Measurements from ENCODE around the gene GALR3.

GALR3 gene

GRCh38 chr22:37823134-37823985 lies at the start of gene GALR3:
GALR3 (plus strand) TSS chr22:37823382; CDS start chr22:37823407, 25 bp downstream.
- DNase-seq (ENCODE audit: extremely low spot score) = no peak
- ChIA-PET POLR2A (interaction anchor here (0.8 to 2.2 kb wide), 4 partner anchors 11 to 21 kb away, joined by 3 to 15 read pairs (median 4); partner anchors contain the start of genes ANKRD54 and GCAT), CTCF (interaction anchor here (0.6 to 1.5 kb wide), 2 partner anchors 180 to 280 kb away, joined by 3 to 5 read pairs; no protein-coding TSS in a partner anchor)
- TF ChIP-seq L3MBTL2 (conservative IDR thresholded peaks at IDR 0.05) = no peak

- no peak for TF ChIP-seq FOXA1 (IDR thresholded peaks at IDR 0.05)
- no peak for TF ChIP-seq LEF1 (IDR thresholded peaks at IDR 0.05; ENCODE audit: borderline replicate concordance)
- no peak for TF ChIP-seq L3MBTL2 (conservative IDR thresholded peaks at IDR 0.05)
- TF ChIP-seq ZNF384 (IDR thresholded peaks at IDR 0.05) = no peak
- TF ChIP-seq NFRKB (IDR thresholded peaks at IDR 0.05) = no peak
- TF ChIP-seq FOXM1 (IDR thresholded peaks at IDR 0.05; ENCODE audit: borderline replicate concordance) = no peak
- no peak for TF ChIP-seq CTBP1 (IDR thresholded peaks at IDR 0.05; ENCODE audit: borderline replicate concordance)
- TF ChIP-seq BHLHE40 (IDR thresholded peaks at IDR 0.05; ENCODE audit: borderline replicate concordance) = no peak
- no peak for TF ChIP-seq PKNOX1 (IDR thresholded peaks at IDR 0.05)
- TF ChIP-seq ELF4 (IDR thresholded peaks at IDR 0.05) = no peak
- no peak for TF ChIP-seq SP1 (IDR thresholded peaks at IDR 0.05)
- TF ChIP-seq HDGF (IDR thresholded peaks at IDR 0.05; ENCODE audit: borderline replicate concordance) = no peak
- TF ChIP-seq TARDBP (IDR thresholded peaks at IDR 0.05) = no peak
- no peak for TF ChIP-seq SUZ12 (IDR thresholded peaks at IDR 0.05)
- TF ChIP-seq ARNT (IDR thresholded peaks at IDR 0.05) = no peak
- TF ChIP-seq FOXK2 (IDR thresholded peaks at IDR 0.05) = no peak
- CTCF ChIA-PET = no interaction called here
- POLR2A ChIA-PET = no interaction called here
- DNase-seq (ENCODE audit: extremely low spot score) = no peak
Measured at GRCh38 chr22:37774728-37775127, 48.5 kb upstream of the GALR3 start.

GRCh38 chr22:37775785-37776638 lies 47.2 kb upstream of the GALR3 start:
- CTCF ChIA-PET = interaction anchor here (0.6 kb wide), 1 partner anchor 8 kb away, joined by 3 read pairs; no protein-coding TSS in a partner anchor
- DNase-seq (ENCODE audit: extremely low spot score) = no peak
- POLR2A ChIA-PET = interaction anchor here (0.7 to 1.8 kb wide), 3 partner anchors 13 to 61 kb away, joined by 3 to 6 read pairs (median 3); partner anchors contain the start of gene GCAT
- no peak for TF ChIP-seq CTBP1 (IDR thresholded peaks at IDR 0.05; ENCODE audit: borderline replicate concordance)
- no peak for TF ChIP-seq ARNT (IDR thresholded peaks at IDR 0.05)
- no peak for TF ChIP-seq L3MBTL2 (conservative IDR thresholded peaks at IDR 0.05)
- TF ChIP-seq BHLHE40 (IDR thresholded peaks at IDR 0.05; ENCODE audit: borderline replicate concordance) = no peak
- no peak for TF ChIP-seq ZNF384 (IDR thresholded peaks at IDR 0.05)
- TF ChIP-seq SP1 (IDR thresholded peaks at IDR 0.05) = no peak
- TF ChIP-seq SUZ12 (IDR thresholded peaks at IDR 0.05) = no peak
- TF ChIP-seq FOXA1 (IDR thresholded peaks at IDR 0.05) = no peak
- TF ChIP-seq LEF1 (IDR thresholded peaks at IDR 0.05; ENCODE audit: borderline replicate concordance) = no peak
- no peak for TF ChIP-seq HDGF (IDR thresholded peaks at IDR 0.05; ENCODE audit: borderline replicate concordance)
- TF ChIP-seq FOXM1 (IDR thresholded peaks at IDR 0.05; ENCODE audit: borderline replicate concordance) = no peak
- no peak for TF ChIP-seq PKNOX1 (IDR thresholded peaks at IDR 0.05)
- TF ChIP-seq TARDBP (IDR thresholded peaks at IDR 0.05) = no peak

GRCh38 chr22:37776639-37777005 lies 46.6 kb upstream of the GALR3 start:
- POLR2A ChIA-PET = interaction anchor here (1.2 to 1.8 kb wide), 2 partner anchors 12 to 31 kb away, joined by 3 to 6 read pairs; partner anchors contain the start of gene GCAT
- DNase-seq (ENCODE audit: extremely low spot score) = no peak
- CTCF ChIA-PET = interaction anchor here (0.6 kb wide), 1 partner anchor 7 kb away, joined by 3 read pairs; no protein-coding TSS in a partner anchor
- TF ChIP-seq FOXM1 (IDR thresholded peaks at IDR 0.05; ENCODE audit: borderline replicate concordance) (no peak), ELF4 (IDR thresholded peaks at IDR 0.05) (no peak), SP1 (IDR thresholded peaks at IDR 0.05) (no peak), TARDBP (IDR thresholded peaks at IDR 0.05) (no peak), PKNOX1 (IDR thresholded peaks at IDR 0.05) (no peak), FOXA1 (IDR thresholded peaks at IDR 0.05) (no peak), L3MBTL2 (conservative IDR thresholded peaks at IDR 0.05) (no peak), HDGF (IDR thresholded peaks at IDR 0.05; ENCODE audit: borderline replicate concordance) (no peak), ZNF384 (IDR thresholded peaks at IDR 0.05) (no peak), CTBP1 (IDR thresholded peaks at IDR 0.05; ENCODE audit: borderline replicate concordance) (no peak), BHLHE40 (IDR thresholded peaks at IDR 0.05; ENCODE audit: borderline replicate concordance) (no peak), FOXK2 (IDR thresholded peaks at IDR 0.05) (no peak)

GRCh38 chr22:37777122-37777687 lies 46.0 kb upstream of the GALR3 start:
- CTCF ChIA-PET = no interaction called here

More at GRCh38 chr22:37777122-37777687, 46.0 kb upstream of the GALR3 start:
- POLR2A ChIA-PET = interaction anchor here (1.8 kb wide), 1 partner anchor 30 kb away, joined by 6 read pairs; the partner anchor contains the start of gene GCAT
- no peak for DNase-seq (ENCODE audit: extremely low spot score)
- TF ChIP-seq ZNF384 (IDR thresholded peaks at IDR 0.05) = peak; percentile 69
- no peak for TF ChIP-seq LEF1 (IDR thresholded peaks at IDR 0.05; ENCODE audit: borderline replicate concordance)
- TF ChIP-seq FOXM1 (IDR thresholded peaks at IDR 0.05; ENCODE audit: borderline replicate concordance) = no peak
- no peak for TF ChIP-seq ARNT (IDR thresholded peaks at IDR 0.05)
- TF ChIP-seq PKNOX1 (IDR thresholded peaks at IDR 0.05) = no peak
- peak; percentile 43; the same call in 1 of the 2 replicates for TF ChIP-seq L3MBTL2 (conservative IDR thresholded peaks at IDR 0.05)
- TF ChIP-seq ELF4 (IDR thresholded peaks at IDR 0.05) = no peak
- TF ChIP-seq NFRKB (IDR thresholded peaks at IDR 0.05) = no peak
- TF ChIP-seq FOXA1 (IDR thresholded peaks at IDR 0.05) = no peak
- no peak for TF ChIP-seq FOXK2 (IDR thresholded peaks at IDR 0.05)
- no peak for TF ChIP-seq HDGF (IDR thresholded peaks at IDR 0.05; ENCODE audit: borderline replicate concordance)

Measured in HEK293T (cell line).